ENCODE data around the gene PKP2. TPM values are rescaled to one million over a fixed set of nuclear protein-coding genes. Genes with fewer than 3 reads are reported as not detected.

The PKP2 gene
- total and polyA plus RNA-seq, 2 of the 8 experiments (the other 6 are each of a cell fraction or from before 2014, with no cell fraction given) = 9.6 to 44.8 TPM

DNA sequence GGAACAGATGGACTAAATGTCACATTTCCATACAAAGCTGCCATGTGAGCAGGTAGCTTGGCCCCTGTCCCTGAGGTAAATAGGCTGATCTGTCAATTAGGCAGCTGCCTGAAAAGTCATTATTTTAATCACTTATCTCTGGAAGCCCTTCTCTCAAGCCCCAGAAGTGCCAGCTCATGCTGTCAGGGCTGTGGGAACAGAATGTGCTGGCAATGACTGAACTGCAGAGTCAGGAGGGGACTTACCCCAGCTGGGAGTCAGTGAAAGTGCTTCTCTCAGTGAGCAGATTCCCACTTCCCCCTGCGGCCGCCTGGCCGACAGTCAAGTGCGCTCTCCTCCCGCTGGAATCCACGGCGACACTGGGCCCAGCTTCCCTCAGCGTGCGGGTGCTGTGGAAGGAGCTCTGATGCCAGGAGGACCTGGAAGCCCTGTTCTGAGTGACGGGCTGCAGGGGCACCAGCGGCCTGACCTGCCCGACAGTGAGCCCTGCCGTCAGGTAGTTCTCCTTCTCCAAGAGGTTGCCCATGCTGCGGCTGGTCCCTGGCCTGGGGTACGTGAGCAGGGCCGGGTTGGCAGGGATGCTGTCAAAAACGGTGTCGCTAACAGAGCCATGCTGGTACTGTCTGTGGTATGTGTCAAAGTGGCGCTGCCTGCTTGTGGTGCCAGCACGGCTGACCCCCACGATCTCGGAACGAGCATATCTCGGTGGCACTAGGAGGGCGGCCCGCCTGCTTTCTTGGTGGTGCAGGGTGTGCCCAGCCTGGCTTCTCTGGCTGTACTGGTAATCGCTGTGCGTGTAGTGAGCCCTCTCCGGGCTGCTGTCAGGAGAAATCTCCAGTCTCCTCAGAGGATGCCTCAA, 18.7 kb downstream of the PKP2 start:
- H2AK5ac ChIP-seq (ENCODE audit: low read depth, low read length) = no peak overlapping the region
- no peak overlapping the region for H4K5ac ChIP-seq (ENCODE audit: insufficient read length, low read depth, low read length)
- H3K9ac ChIP-seq (replicated peaks in 1 of 4; ENCODE audit: extremely low read depth in 1 of 4, low read depth in 3 of 4, low read length in 3 of 4) = no peak overlapping the region
- no peak overlapping the region for H2BK12ac ChIP-seq (ENCODE audit: low read depth, low read length)
- CTCF ChIA-PET (ENCODE audit: partially characterized antibody) = interaction anchor here (1.2 kb wide), 1 partner anchor 42 kb away, joined by 3 read pairs; no protein-coding TSS in a partner anchor
- no peak overlapping the region for H3K56ac ChIP-seq (replicated peaks; ENCODE audit: insufficient read length, low read depth, low read length)
- no peaks in the 10 kb centered on the region for H3K79me1 ChIP-seq (ENCODE audit: low read depth, low read length)
- H2BK15ac ChIP-seq (ENCODE audit: low read length) = no peak overlapping the region
- no peak overlapping the region for H2AFZ ChIP-seq (ENCODE audit: low read length)
- 90% methylated on average over 28 of the region's 29 CpGs; no CpG with 5 or more reads in 1 of the 2 experiments for WGBS, 2 experiments (ENCODE audit: extremely low coverage in 1 of 2, insufficient coverage in 1 of 2, insufficient read length in 1 of 2, insufficient replicate concordance in 2 of 2, low coverage in 1 of 2, low lambda C conversion rate in 2 of 2, missing lambda C conversion rate in 1 of 2)
- H3K18ac ChIP-seq (ENCODE audit: extremely low read depth, low read length) = no peak overlapping the region
- H3K4me1 ChIP-seq (replicated peaks in 1 of 4; ENCODE audit: control insufficient read depth in 3 of 4, insufficient read depth in 4 of 4, low read length in 3 of 4) = no peaks in the 10 kb centered on the region
- no peak overlapping the region for H2BK120ac ChIP-seq (replicated peaks; ENCODE audit: low read depth, low read length)
- H3K36me3 ChIP-seq (ENCODE audit: control insufficient read depth in 2 of 4, insufficient read depth in 4 of 4, low read length in 3 of 4) = peaks cover 0 to 10% (median 7%) of the 10 kb centered on the region in 4 experiments; a peak in 3 of 8 replicates
- H3K4ac ChIP-seq (replicated peaks; ENCODE audit: insufficient read length, low read depth, low read length) = no peak overlapping the region
- FAIRE-seq (no peak), DNase-seq (ENCODE audit: low read depth in 1 of 2, low spot score in 2 of 2) (no peak)
- H3K23ac ChIP-seq (ENCODE audit: insufficient read length) = no peak overlapping the region
- no peak overlapping the region for H2BK20ac ChIP-seq (ENCODE audit: low read length)
- H3K27ac ChIP-seq (ENCODE audit: low read depth, low read length) = no peak overlapping the region
- H3K9me3 ChIP-seq (ENCODE audit: insufficient read depth in 2 of 2, low read depth in 1 of 2, low read length in 1 of 2) = no peaks in the 10 kb centered on the region
- POLR2A ChIA-PET (ENCODE audit: partially characterized antibody) = interaction anchor here (1.1 kb wide), 1 partner anchor 9 kb away, joined by 3 read pairs; no protein-coding TSS in a partner anchor
- H4K8ac ChIP-seq (ENCODE audit: extremely low read depth, insufficient read depth, low read length) = no peak overlapping the region
- H4K20me1 ChIP-seq (replicated peaks in 1 of 2; ENCODE audit: control insufficient read depth in 1 of 2, insufficient read depth in 2 of 2, low read length in 2 of 2) = peaks cover 0 to 1% of the 10 kb centered on the region in 2 experiments
- no peak overlapping the region for H2BK5ac ChIP-seq (ENCODE audit: low read depth, low read length)
- no peak overlapping the region for H3K4me3 ChIP-seq (ENCODE audit: extremely low read depth in 1 of 4, insufficient read depth in 2 of 4, low read depth in 3 of 4, low read length in 4 of 4)
- H3K4me2 ChIP-seq (ENCODE audit: insufficient read depth in 1 of 2, low read depth in 2 of 2, low read length in 2 of 2) = no peak overlapping the region
- peaks cover 2% of the 10 kb centered on the region; the same call in 1 of the 2 replicates for H3K23me2 ChIP-seq (ENCODE audit: low read depth, low read length)
- peaks cover 0 to 5% of the 10 kb centered on the region in 2 experiments; a peak in 1 of 4 replicates for H3K79me2 ChIP-seq (ENCODE audit: control insufficient read depth in 1 of 2, insufficient read depth in 2 of 2, low read length in 2 of 2)
- no peaks in the 10 kb centered on the region for H3K27me3 ChIP-seq (replicated peaks in 1 of 4; ENCODE audit: control insufficient read depth in 3 of 4, extremely low read depth in 1 of 4, insufficient read depth in 3 of 4, low read length in 3 of 4)
- no peak overlapping the region for H4K91ac ChIP-seq (replicated peaks; ENCODE audit: insufficient read length, low read length)
- no peak overlapping the region for H3K14ac ChIP-seq (ENCODE audit: insufficient read length)
- no peak for TF ChIP-seq SIN3A (conservative IDR thresholded peaks at IDR 0.05 in 1 of 2, IDR thresholded peaks at IDR 0.05 in 1 of 2; ENCODE audit: low read depth in 1 of 2, low read length in 2 of 2)
- TF ChIP-seq RBBP5 (IDR thresholded peaks at IDR 0.05; ENCODE audit: borderline replicate concordance, low read depth, low read length) = no peak
- no peak for TF ChIP-seq FOSL1 (IDR thresholded peaks at IDR 0.05; ENCODE audit: insufficient read depth, low read depth, low read length)
- TF ChIP-seq RFX5 (IDR thresholded peaks at IDR 0.05; ENCODE audit: borderline replicate concordance, low read depth, low read length) = no peak
- TF ChIP-seq YY1 (IDR thresholded peaks at IDR 0.05; ENCODE audit: low read depth, low read length) = no peak
- TF ChIP-seq KDM5A (IDR thresholded peaks at IDR 0.05; ENCODE audit: low read length) = no peak
- TF ChIP-seq CREB1 (IDR thresholded peaks at IDR 0.05) = no peak
- TF ChIP-seq BCL11A (IDR thresholded peaks at IDR 0.05; ENCODE audit: low read depth in 2 of 2, low read length in 2 of 2) = no peak
- TF ChIP-seq ZNF274 (IDR thresholded peaks at IDR 0.05; ENCODE audit: borderline replicate concordance, extremely low read depth, low read length) = no peak
- no peak for TF ChIP-seq CBX8 (IDR thresholded peaks at IDR 0.05; ENCODE audit: borderline replicate concordance, low read depth, low read length)
- no peak for TF ChIP-seq HDAC2 (IDR thresholded peaks at IDR 0.05; ENCODE audit: borderline replicate concordance in 1 of 2, low read depth in 2 of 2, low read length in 2 of 2)
- TF ChIP-seq SIRT6 (IDR thresholded peaks at IDR 0.05; ENCODE audit: low read length) = no peak
